Skeletal muscle tissue (tissue), 4 donors: Measurements from ENCODE around the gene RNASEH1. TPM values are rescaled to one million over a fixed set of nuclear protein-coding genes. Genes with fewer than 3 reads are reported as not detected.
"Not testable (repeated sequence)": the region's sequence is repeated elsewhere in the genome, so short reads cannot be mapped to it uniquely, and the experiment has no call there.

Source experiments
- H3K27ac ChIP-seq: one replicate; pipeline ENCODE4 v1.7.0; 2013; ENCODE audit warnings: mild to moderate bottlenecking, low read depth, low read length, inconsistent platforms
- H3K27me3 ChIP-seq, 3 donors: one replicate each; pipeline ENCODE4 v1.7.0; 2013; ENCODE audit warnings: low read length in 3 of 3; ENCODE audit not compliant: control insufficient read depth in 3 of 3, insufficient read depth in 3 of 3
- H3K36me3 ChIP-seq, 3 donors: one replicate each; pipeline ENCODE4 v1.7.0; 2013; ENCODE audit warnings: low read length in 3 of 3; ENCODE audit not compliant: control insufficient read depth in 3 of 3, insufficient read depth in 3 of 3
- H3K4me1 ChIP-seq, 3 donors: one replicate each; pipeline ENCODE4 v1.7.0; 2013; ENCODE audit warnings: low read length in 3 of 3, mild to moderate bottlenecking in 3 of 3; ENCODE audit not compliant: control insufficient read depth in 3 of 3, insufficient read depth in 3 of 3
- H3K4me3 ChIP-seq, 3 donors: one replicate each; pipeline ENCODE4 v1.7.0; 2013; ENCODE audit warnings: low read length in 3 of 3
- H3K9ac ChIP-seq, 3 donors: one replicate each; pipeline ENCODE4 v1.7.0; 2013; ENCODE audit warnings: low read length in 3 of 3, mild to moderate bottlenecking in 3 of 3, moderate library complexity in 2 of 3, low read depth in 1 of 3
- H3K9me3 ChIP-seq, 3 donors: one replicate each; pipeline ENCODE4 v1.7.0; 2013; ENCODE audit warnings: low read length in 3 of 3; ENCODE audit not compliant: control insufficient read depth in 3 of 3
- total RNA-seq: library from RNA; depleted of rRNA; stranded (reverse); fragments of >200 nt; gene quantifications from one replicate; pipeline ENCODE4 v1.2.3, GENCODE V29; 2014
- donor health status: Osteomylitis.

RNASEH1 gene
- total RNA-seq, 1 donor from 2014 or later = 14.6 TPM

GRCh38 chr2:3505771-3506170 is 52.4 kb downstream of the RNASEH1 start:
- peaks cover 22 to 39% (median 29%) of the 10 kb centered on the region in 3 donors for H3K36me3 ChIP-seq
- no peaks in the 10 kb centered on the region for H3K9me3 ChIP-seq
- H3K27me3 ChIP-seq = no peaks in the 10 kb centered on the region
- H3K4me3 ChIP-seq = no peak overlapping the region
- H3K9ac ChIP-seq = no peak overlapping the region
- no peak overlapping the region for H3K27ac ChIP-seq
- H3K4me1 ChIP-seq = peaks cover 0 to 3% (median 0%) of the 10 kb centered on the region in 3 donors

DNA sequence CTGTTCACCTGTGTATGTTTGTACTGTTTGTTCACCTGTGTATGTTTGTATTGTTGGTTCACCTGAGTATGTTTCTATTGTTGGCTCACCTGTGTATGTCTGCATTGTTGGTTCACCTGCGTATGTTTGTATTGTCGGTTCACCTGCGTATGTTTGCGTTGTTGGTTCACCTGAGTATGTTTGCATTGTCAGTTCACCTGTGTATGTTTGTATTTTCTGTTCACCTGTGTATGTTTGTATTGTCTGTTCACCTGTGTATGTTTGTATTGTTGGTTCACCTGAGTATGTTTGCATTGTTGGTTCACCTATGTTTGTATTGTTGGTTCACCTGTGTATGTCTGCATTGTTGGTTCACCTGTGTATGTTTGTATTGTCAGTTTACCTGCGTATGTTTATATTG is 53.4 kb downstream of the RNASEH1 start:
- Histone ChIP-seq H3K4me1 (peaks cover 0 to 3% (median 0%) of the 10 kb centered on the region in 3 donors), H3K9ac (no peak overlapping the region), H3K27ac (no peak overlapping the region), H3K4me3 (no peak overlapping the region), H3K36me3 (peaks cover 30 to 42% (median 33%) of the 10 kb centered on the region in 3 donors), H3K9me3 (no peaks in the 10 kb centered on the region), H3K27me3 (no peaks in the 10 kb centered on the region)

DNA sequence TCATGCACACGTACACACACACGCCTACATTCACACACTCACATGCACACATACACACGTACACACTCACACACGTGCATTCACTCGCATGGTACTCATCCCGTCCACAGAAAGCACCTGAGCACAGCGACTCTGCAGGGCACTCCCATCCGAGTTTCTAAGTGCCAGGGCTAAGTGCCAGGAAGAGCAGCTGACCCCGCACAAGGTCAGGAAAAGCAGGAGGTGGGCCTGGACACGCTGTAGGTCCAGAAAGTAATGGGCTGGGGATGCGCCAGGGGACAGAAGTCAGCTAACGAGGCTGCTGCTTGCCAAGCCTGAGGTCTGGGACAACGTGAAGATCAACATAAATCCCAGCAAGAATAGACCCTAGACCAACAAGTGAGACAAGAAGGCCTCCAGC is 54.6 kb downstream of the RNASEH1 start:
- peaks cover 0 to 3% (median 0%) of the 10 kb centered on the region in 3 donors for H3K4me1 ChIP-seq
- H3K27me3 ChIP-seq = no peaks in the 10 kb centered on the region
- H3K4me3 ChIP-seq = no peak overlapping the region
- H3K9me3 ChIP-seq = no peaks in the 10 kb centered on the region
- H3K36me3 ChIP-seq = peaks cover 41 to 51% (median 43%) of the 10 kb centered on the region in 3 donors
- no peak overlapping the region for H3K9ac ChIP-seq
- H3K27ac ChIP-seq = no peak overlapping the region

GRCh38 chr2:3503046-3503445 is 55.1 kb downstream of the RNASEH1 start:
- peaks cover 0 to 3% (median 0%) of the 10 kb centered on the region in 3 donors for H3K4me1 ChIP-seq
- H3K4me3 ChIP-seq = no peak overlapping the region
- no peak overlapping the region for H3K9ac ChIP-seq
- no peak overlapping the region for H3K27ac ChIP-seq
- no peaks in the 10 kb centered on the region for H3K27me3 ChIP-seq
- H3K36me3 ChIP-seq = peaks cover 44 to 55% (median 45%) of the 10 kb centered on the region in 3 donors
- H3K9me3 ChIP-seq = no peaks in the 10 kb centered on the region

DNA sequence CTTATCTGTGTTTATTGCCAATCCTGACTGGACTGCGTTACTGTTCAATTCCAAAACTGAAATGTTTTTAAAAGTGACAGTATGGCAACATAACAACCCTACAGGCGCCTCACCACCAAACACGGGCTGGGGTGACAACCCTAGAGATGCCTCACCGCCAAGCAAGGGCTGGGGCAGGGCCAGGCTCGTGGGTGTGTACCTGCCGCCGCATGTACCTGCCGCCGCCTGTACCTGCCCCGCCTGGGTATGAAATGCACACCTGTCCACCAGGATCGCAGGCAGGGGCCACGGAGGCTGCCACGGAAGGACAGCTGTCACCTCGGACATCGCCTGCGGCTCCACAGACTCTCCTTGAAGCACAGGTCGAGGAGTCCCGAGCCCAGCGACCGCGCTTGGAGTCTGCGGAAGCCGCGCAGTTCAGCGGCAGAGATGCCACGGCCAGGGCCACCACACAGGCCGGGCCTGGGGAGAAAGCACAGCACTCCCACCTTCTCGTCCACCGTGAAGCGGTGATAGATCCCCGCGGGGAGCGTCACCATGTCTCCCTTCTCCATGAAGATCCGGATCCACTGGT is 57.7 kb downstream of the RNASEH1 start:
- H3K27ac ChIP-seq = no peak overlapping the region
- H3K4me1 ChIP-seq = peaks cover 0 to 2% (median 0%) of the 10 kb centered on the region in 3 donors
- H3K9ac ChIP-seq = no peak overlapping the region
- H3K36me3 ChIP-seq = peaks cover 50 to 64% (median 60%) of the 10 kb centered on the region in 3 donors
- no peak overlapping the region for H3K4me3 ChIP-seq
- H3K27me3 ChIP-seq = no peaks in the 10 kb centered on the region
- no peaks in the 10 kb centered on the region for H3K9me3 ChIP-seq

DNA sequence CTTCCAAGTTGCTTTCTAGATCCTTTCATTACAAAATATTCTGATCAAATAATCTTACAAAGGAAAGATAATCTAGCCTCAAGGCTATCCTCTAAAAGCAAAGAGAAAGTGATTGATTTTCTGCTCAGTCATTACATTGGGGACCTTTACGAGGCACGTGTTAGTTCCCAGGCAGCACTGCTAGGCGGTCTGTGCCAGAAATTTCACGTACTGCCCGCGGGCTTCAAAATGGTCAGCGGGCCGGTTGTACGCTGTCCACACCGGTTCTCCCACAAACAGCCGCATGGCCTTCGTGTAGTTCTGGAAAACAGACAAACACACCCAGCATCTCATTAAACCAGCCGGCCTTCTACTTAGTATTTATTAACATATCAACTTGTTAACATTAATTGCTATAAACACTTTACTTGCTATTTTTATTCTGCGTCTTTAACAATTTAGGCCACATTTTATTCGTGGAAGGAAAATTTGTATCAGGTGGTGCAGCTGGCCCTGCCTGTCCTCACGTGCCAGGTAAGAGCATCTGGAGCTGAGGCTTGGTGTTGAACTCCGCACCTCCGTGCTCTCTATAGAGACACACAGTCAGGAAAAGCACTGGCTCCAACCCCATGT is 59.2 kb downstream of the RNASEH1 start:
- Histone ChIP-seq H3K9ac (no peak overlapping the region), H3K4me1 (no peaks in the 10 kb centered on the region), H3K27ac (no peak overlapping the region), H3K27me3 (no peaks in the 10 kb centered on the region), H3K36me3 (peaks cover 55 to 59% (median 57%) of the 10 kb centered on the region in 3 donors), H3K9me3 (no peaks in the 10 kb centered on the region), H3K4me3 (no peak overlapping the region)

GRCh38 chr2:3496708-3497080 is 61.4 kb downstream of the RNASEH1 start:
- H3K9ac ChIP-seq, H3K27me3 ChIP-seq, H3K9me3 ChIP-seq, H3K4me3 ChIP-seq, H3K27ac ChIP-seq, H3K4me1 ChIP-seq: not testable (repeated sequence)
- H3K36me3 ChIP-seq = peaks cover 43 to 48% (median 44%) of the 10 kb centered on the region in 3 donors

Other genes with a start within 250 kb of the RNASEH1 start
- gene EIPR1, start 180.5 kb downstream of the RNASEH1 start, total RNA-seq = 12.0 TPM
- 50.6 TPM for gene TRAPPC12, start 178.6 kb downstream of the RNASEH1 start, total RNA-seq
- gene ADI1, start 38.8 kb downstream of the RNASEH1 start, total RNA-seq = 38.1 TPM
- 2,490 TPM for gene RPS7, start 16.9 kb upstream of the RNASEH1 start, total RNA-seq
- not detected for gene COLEC11, start 36.8 kb upstream of the RNASEH1 start, total RNA-seq
- not detected for gene ALLC, start 99.9 kb upstream of the RNASEH1 start, total RNA-seq
- not detected for gene DCDC2C, start 145.2 kb upstream of the RNASEH1 start, total RNA-seq